ENCODE data around the gene SECISBP2. TPM values are rescaled to one million over a fixed set of nuclear protein-coding genes. Genes with fewer than 3 reads are reported as not detected.

SECISBP2 gene
- total RNA-seq, 1 donor = 30.8 TPM

- no peak overlapping the region for H3K27ac ChIP-seq (ENCODE audit: low read depth, low read length)
- no peaks in the 10 kb centered on the region for H3K27me3 ChIP-seq (ENCODE audit: insufficient read depth, low read length)
- no peak overlapping the region for H2AFZ ChIP-seq (ENCODE audit: low read length)
- H3K79me2 ChIP-seq (ENCODE audit: insufficient read depth, low read length) = no peaks in the 10 kb centered on the region
- peak; percentile 81 for DNase-seq (ENCODE audit: insufficient read length, low spot score, missing footprints)
- TF ChIP-seq CTCF (IDR thresholded peaks at IDR 0.05; ENCODE audit: extremely low read depth, low read depth, low read length) = no peak
- no peaks in the 10 kb centered on the region for H3K4me1 ChIP-seq (ENCODE audit: insufficient read depth, low read length)
- no peaks in the 10 kb centered on the region for H4K20me1 ChIP-seq (ENCODE audit: insufficient read depth, low read length)
- H3K36me3 ChIP-seq (ENCODE audit: insufficient read depth, low read length) = no peaks in the 10 kb centered on the region
- H3K4me3 ChIP-seq (ENCODE audit: insufficient read depth, low read length) = no peak overlapping the region
- H3K9me3 ChIP-seq (ENCODE audit: low read depth, low read length) = peaks cover 4% of the 10 kb centered on the region
- H3K4me2 ChIP-seq (ENCODE audit: insufficient read depth, low read length) = no peak overlapping the region
Measured at GRCh38 chr9:89408628-89409101, 90.4 kb downstream of the SECISBP2 start.

Small RNAs within 50 kb of the gene (small RNA-seq; reads per million reads assigned to genes)
- not detected for gene MIR3153

Other genes starting within 250 kb of the SECISBP2 start
- under 0.01 and 0.36 TPM in 2 replicates for gene SHC3, start 139.7 kb upstream of the SECISBP2 start, total RNA-seq
- 17.0 and 18.6 TPM in 2 replicates for gene CKS2, start 7.3 kb upstream of the SECISBP2 start, total RNA-seq
- 0.72 and 0.88 TPM in 2 replicates for gene SEMA4D, start 179.6 kb downstream of the SECISBP2 start, total RNA-seq